IPS-20b (cell line): ENCODE results near the gene MS4A18.

Source experiments
- H3K27ac ChIP-seq: one replicate; pipeline ENCODE4 v1.5.1; 2013; ENCODE audit warnings: low read length
- H3K27me3 ChIP-seq: 2 replicates; pipeline ENCODE4 v1.6.1; 2013; ENCODE audit warnings: mild to moderate bottlenecking, low read length, inconsistent platforms; ENCODE audit not compliant: insufficient read depth
- H3K36me3 ChIP-seq: 2 replicates; pipeline ENCODE4 v1.6.1; 2013; ENCODE audit warnings: low read depth, mild to moderate bottlenecking, inconsistent platforms, low read length, moderate library complexity; ENCODE audit not compliant: insufficient read depth
- H3K4me1 ChIP-seq: 2 replicates; pipeline ENCODE4 v1.6.1; 2013; ENCODE audit warnings: mild to moderate bottlenecking, control low read depth, inconsistent platforms, low read length, moderate library complexity; ENCODE audit not compliant: insufficient read depth
- H3K4me3 ChIP-seq: 2 replicates; pipeline ENCODE4 v1.5.1; 2013; ENCODE audit warnings: mild to moderate bottlenecking, low read length, inconsistent platforms
- H3K9ac ChIP-seq: 2 replicates; pipeline ENCODE4 v1.6.1; 2013; ENCODE audit warnings: low read depth, mild to moderate bottlenecking, inconsistent platforms, low read length, moderate library complexity
- H3K9me3 ChIP-seq: 2 replicates; pipeline ENCODE4 v1.6.1; 2013; ENCODE audit warnings: mild to moderate bottlenecking, low read depth, low read length, inconsistent platforms; ENCODE audit not compliant: insufficient read depth

MS4A18 gene

DNA sequence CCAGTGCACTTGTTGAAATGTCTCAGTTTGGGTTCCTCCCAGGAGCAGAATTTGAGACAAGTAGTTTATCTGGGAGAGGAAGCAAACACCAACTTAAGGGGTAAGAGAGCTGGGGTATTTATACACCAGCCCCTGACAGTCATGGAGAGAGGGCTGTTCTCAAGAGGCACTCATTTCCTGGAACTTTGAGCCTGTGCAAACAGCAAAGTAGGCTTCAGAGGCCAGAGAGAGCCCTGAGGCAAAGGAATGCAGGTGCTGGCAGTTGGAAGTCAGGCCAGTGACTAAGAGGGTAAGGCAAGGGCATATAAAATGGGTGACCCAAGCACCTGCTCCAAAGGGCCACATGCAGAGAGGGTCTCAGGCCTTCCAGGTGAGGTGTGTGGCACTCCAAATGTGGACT, 16.1 kb downstream of the MS4A18 start:
- H3K36me3 ChIP-seq, result no peaks in the 10 kb centered on the region
- H3K4me3 ChIP-seq, result no peak overlapping the region
- no peaks in the 10 kb centered on the region for H3K27me3 ChIP-seq
- H3K4me1 ChIP-seq, result no peaks in the 10 kb centered on the region
- H3K27ac ChIP-seq, result no peak overlapping the region
- no peak overlapping the region for H3K9ac ChIP-seq
- no peaks in the 10 kb centered on the region for H3K9me3 ChIP-seq

DNA sequence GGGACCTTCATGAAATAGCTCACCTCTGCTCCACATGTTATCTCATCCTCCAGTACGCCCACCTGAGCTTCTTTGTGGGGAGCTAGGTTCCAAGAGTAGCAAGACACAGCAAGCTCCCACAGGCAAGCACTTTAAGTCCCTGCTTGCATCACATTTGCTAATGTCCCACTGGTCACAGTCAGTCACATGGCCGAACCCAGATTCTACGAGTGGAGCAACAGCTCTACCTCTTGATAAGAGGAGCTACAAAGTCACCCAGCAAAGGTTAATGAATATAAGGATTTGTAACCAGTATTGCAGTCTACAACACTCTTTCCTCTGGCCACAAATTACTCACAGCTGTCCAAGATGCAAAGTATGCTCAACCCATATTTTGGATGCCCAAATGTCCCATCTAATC, 16.9 kb downstream of the MS4A18 start:
- H3K9ac ChIP-seq, result no peak overlapping the region
- H3K27me3 ChIP-seq, result no peaks in the 10 kb centered on the region
- no peak overlapping the region for H3K4me3 ChIP-seq

DNA sequence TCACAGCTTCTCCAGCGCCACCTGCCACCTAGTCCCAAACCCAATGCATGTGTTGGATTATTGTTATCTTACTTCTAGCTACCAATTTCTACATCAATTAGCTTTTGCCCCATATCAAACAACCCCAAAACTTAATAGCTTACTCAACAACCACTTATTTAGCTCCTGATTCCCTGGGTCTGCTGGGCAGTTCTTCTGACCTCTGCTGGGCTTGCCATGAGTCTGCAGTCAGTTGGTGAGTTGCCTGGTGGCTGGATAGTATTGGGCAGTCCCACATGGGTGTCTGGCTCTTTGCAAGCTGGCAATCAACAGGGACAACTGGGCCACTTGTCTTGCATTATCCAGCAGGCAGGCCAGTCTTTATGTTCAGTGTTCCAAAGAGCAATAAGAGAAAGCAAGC, 18.5 kb downstream of the MS4A18 start:
- no peak overlapping the region for H3K27ac ChIP-seq
- no peak overlapping the region for H3K9ac ChIP-seq
- no peak overlapping the region for H3K4me3 ChIP-seq
- no peaks in the 10 kb centered on the region for H3K9me3 ChIP-seq
- H3K4me1 ChIP-seq, result no peaks in the 10 kb centered on the region
- H3K27me3 ChIP-seq, result no peaks in the 10 kb centered on the region
- H3K36me3 ChIP-seq, result no peaks in the 10 kb centered on the region

More for the DNA sequence above, 16.9 kb downstream of the MS4A18 start:
- H3K4me1 ChIP-seq, result no peaks in the 10 kb centered on the region
- no peaks in the 10 kb centered on the region for H3K36me3 ChIP-seq
- no peaks in the 10 kb centered on the region for H3K9me3 ChIP-seq
- no peak overlapping the region for H3K27ac ChIP-seq

DNA sequence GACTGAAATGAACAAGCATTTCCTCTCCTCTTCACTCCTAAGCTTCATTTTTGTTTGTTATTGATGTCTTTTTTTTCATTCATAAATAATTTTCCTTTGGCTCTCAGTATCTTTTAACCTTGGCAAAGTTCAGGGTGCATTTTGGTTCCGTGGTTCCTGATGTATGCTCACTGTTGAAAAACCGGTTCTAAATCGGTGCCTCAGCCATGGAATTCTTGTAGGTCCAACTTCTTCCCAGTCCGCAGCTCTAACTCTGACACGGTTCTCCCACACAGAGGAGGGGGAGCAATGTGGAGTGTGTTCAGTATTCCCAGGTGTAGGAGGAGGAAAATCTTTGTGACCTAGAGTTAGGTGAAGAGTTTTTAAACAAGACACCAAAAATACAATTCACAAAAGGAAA, 19.6 kb downstream of the MS4A18 start:
- Histone ChIP-seq H3K27ac (no peak overlapping the region), H3K4me1 (no peaks in the 10 kb centered on the region), H3K27me3 (no peaks in the 10 kb centered on the region), H3K4me3 (no peak overlapping the region), H3K9me3 (no peaks in the 10 kb centered on the region), H3K36me3 (no peaks in the 10 kb centered on the region), H3K9ac (no peak overlapping the region)

DNA sequence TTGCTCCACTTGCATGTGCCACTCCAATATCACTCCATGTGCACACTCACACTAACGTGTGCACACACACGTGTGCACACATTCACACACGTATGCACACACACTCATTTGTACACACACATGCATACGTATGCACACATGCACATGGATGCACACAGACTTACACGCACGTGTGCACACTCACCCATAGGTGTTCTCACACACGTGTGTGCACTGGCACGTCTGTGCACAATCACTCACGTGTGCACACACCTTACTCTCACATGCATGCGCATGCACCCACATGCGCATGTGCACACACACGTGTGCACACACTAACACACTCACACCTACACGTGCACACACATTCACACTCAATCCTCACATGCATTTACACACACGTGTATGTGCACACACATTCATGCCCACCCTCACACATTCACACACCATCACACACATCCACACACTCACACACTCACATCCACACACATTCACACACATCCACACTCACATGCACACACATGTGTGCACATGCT, 22.9 kb downstream of the MS4A18 start:
- no peaks in the 10 kb centered on the region for H3K4me1 ChIP-seq
- no peak overlapping the region for H3K27ac ChIP-seq
- H3K4me3 ChIP-seq, result no peak overlapping the region
- no peaks in the 10 kb centered on the region for H3K27me3 ChIP-seq
- no peaks in the 10 kb centered on the region for H3K9me3 ChIP-seq
- no peak overlapping the region for H3K9ac ChIP-seq
- H3K36me3 ChIP-seq, result no peaks in the 10 kb centered on the region

DNA sequence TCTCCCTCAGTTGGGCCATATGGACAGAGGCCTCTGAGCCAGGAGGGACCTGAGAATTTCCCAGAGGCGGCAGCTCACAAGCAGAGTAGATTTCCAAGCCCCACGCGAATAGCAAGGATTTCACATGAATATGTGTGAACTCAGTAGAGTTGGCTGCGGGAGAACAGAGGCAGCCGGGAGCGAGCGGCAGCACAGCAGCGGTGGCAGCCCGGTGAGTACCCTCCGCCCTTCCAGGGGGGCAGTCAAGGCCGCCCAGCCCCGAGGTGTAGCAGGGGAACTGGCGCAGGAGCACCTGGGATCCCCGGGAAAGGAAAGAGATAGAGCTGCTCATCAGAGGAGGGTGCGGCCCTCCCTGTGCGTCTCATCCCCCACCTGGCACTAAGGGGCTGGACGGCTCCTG, 23.7 kb downstream of the MS4A18 start:
- H3K36me3 ChIP-seq, result no peaks in the 10 kb centered on the region
- H3K4me1 ChIP-seq, result no peaks in the 10 kb centered on the region
- no peaks in the 10 kb centered on the region for H3K9me3 ChIP-seq
- no peak overlapping the region for H3K27ac ChIP-seq
- H3K9ac ChIP-seq, result no peak overlapping the region
- H3K4me3 ChIP-seq, result no peak overlapping the region
- no peaks in the 10 kb centered on the region for H3K27me3 ChIP-seq

DNA sequence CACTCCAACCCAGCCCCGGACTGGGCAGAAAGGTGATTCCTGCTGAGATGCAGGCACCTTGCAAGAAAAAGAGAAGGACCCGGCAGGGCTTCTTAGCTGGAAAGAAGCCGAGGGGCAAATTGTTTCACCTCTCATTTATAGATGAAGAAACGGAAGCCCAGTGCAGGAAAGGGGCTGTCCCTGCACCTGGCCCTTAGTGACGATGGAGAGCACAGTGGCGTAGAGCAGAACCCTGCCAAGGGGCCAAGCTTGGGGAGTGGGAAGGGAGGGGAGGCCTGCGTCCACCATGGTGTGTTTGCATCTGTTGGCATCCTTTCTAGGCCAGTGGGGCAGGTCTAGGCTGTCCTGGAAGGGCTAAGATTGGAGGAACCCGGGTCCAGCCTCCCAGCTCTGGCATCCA, 24.3 kb downstream of the MS4A18 start:
- no peaks in the 10 kb centered on the region for H3K36me3 ChIP-seq
- no peak overlapping the region for H3K27ac ChIP-seq
- no peaks in the 10 kb centered on the region for H3K27me3 ChIP-seq
- H3K9ac ChIP-seq, result no peak overlapping the region
- no peaks in the 10 kb centered on the region for H3K9me3 ChIP-seq
- H3K4me1 ChIP-seq, result no peaks in the 10 kb centered on the region
- no peak overlapping the region for H3K4me3 ChIP-seq

DNA sequence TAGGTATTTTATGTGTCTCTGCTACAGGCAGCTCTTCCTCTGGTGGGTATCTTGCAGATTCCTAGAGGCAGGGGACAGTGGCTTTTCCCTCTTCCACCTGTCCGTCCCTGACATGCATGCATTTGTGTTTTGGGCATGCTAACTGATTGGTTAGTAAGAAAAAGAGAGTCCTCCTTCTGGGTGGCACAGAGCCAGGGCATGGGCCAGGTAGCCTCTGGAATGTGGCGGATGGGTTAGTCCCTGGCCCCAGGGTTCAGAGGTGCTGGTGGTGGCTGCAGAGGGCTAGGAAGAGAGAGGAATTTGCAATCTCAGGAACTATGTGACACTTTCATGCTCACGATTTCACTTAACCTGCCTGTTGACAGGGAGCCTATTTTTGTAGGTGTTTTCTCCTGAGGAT, 26.4 kb downstream of the MS4A18 start:
- no peaks in the 10 kb centered on the region for H3K27me3 ChIP-seq
- no peak overlapping the region for H3K27ac ChIP-seq
- H3K4me1 ChIP-seq, result no peaks in the 10 kb centered on the region
- H3K36me3 ChIP-seq, result no peaks in the 10 kb centered on the region
- no peak overlapping the region for H3K9ac ChIP-seq
- H3K4me3 ChIP-seq, result no peak overlapping the region
- H3K9me3 ChIP-seq, result no peaks in the 10 kb centered on the region

DNA sequence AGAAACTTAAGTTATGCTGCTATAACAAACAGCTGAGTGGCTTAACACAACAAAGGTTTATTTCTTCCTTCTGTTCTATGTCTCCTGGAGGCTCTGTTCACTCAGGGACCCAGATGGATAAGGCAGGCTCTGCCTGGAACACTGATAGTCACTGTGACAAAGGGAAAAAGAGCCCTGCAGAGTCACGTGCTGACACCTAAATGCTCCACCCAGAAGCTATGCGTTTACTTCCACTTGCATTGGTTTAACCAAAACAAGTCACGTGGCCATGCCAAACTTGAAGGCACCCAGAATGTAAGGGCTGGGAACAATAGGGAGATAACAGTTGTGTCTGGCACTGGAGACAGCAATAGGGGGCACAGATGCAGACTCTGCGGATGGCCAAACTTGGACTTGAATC, 28.8 kb downstream of the MS4A18 start:
- Histone ChIP-seq H3K27me3 (no peaks in the 10 kb centered on the region), H3K9ac (no peak overlapping the region), H3K4me1 (no peaks in the 10 kb centered on the region), H3K36me3 (no peaks in the 10 kb centered on the region), H3K9me3 (no peaks in the 10 kb centered on the region), H3K4me3 (no peak overlapping the region), H3K27ac (no peak overlapping the region)

DNA sequence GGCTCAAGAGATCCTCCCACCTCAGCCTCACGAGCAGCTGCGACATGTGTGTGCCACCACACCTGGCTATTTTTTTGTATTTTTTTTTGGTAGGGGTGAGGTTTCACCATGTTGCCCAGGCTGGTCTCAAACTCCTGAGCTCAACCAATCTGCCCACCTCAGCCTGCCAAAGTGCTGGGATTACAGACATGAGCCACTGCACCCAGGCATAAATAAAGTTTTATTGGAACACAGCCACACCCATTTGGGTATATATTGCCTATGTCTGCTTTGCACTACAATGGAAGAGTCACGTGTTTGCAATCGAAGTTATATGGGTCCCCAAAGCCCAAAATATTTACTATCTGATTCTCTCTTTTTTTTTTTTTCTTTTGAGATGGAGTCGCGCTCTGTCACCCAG, 30.4 kb downstream of the MS4A18 start:
- Histone ChIP-seq H3K27me3 (no peaks in the 10 kb centered on the region), H3K36me3 (no peaks in the 10 kb centered on the region), H3K4me3 (no peak overlapping the region), H3K27ac (no peak overlapping the region), H3K9me3 (no peaks in the 10 kb centered on the region), H3K4me1 (no peaks in the 10 kb centered on the region), H3K9ac (no peak overlapping the region)

DNA sequence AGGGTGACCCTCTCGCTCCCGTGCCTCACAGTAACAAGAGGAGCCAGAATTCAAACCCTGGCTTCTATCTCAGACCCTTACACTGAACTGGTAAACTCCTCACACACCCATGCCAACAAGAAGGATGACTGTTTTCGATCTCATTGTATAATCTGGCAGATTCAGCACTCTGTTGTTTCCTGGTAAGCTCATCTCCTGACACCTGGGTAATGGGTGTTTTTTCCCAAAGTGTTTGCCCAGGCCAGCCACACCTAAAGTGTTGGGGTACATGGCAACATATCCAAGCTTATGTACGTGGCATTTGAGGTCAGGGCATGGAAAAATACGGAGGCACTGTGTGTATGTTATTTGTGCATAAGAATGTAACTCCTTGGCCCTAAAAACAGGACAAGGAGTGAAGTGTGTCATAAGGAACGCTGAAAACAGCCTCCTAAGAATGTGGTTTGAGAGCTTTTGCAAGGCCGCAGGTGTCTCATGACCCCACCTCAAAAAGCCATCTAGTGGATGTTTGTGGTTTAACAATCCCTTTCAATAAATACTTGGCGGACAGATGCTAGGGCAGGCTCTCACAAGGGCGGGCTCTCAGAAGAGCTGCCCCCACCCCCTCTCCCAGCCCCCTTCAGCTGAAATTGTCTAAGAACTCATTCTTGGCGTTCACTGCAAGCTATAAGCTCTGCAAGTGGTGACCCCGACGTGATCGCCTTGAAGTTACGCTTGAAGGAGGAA, 31.9 kb downstream of the MS4A18 start, which contains the start of gene MS4A15:
TSS of gene MS4A15 (plus strand) at position 561 of the 726 bp plus-strand sequence. CDS start 6,867 bp downstream, outside the sequence.
- Histone ChIP-seq H3K27ac (no peak within 1 kb of the TSS), H3K27me3 (no peaks in the 10 kb centered on the region), H3K9me3 (no peaks in the 10 kb centered on the region), H3K4me3 (no peak within 1 kb of the TSS), H3K4me1 (no peaks in the 10 kb centered on the region), H3K9ac (no peak within 1 kb of the TSS), H3K36me3 (no peaks in the 10 kb centered on the region)

DNA sequence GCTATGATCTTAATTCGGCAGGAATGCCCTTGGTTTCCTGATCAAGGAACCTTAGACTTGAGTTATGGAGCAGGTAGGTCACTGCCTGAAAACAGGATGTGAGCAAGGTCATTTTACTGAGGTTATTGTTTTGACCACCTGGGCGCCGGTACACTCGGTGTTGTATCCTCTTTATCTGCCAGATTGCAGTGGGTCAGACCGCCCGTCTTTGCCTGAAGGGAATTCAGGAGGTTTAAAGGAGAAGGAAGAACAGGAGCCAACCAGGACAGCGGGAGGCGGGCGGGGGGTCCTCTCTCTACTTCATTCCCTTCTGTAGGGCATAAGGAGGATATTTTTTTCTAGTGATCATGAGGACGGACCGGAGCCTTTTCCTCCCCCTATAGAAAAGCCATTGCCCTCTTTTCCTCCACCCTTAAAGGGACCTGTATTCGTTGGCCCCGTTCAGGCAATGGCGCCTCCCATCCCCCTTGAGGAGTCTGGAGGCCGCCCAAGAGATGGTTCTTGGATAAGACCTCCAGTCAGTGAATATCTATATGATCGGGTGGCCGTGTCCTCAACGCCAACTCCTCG, 32.8 kb downstream of the MS4A18 start:
- H3K9me3 ChIP-seq, result no peaks in the 10 kb centered on the region
- H3K4me1 ChIP-seq, result no peaks in the 10 kb centered on the region
- no peaks in the 10 kb centered on the region for H3K27me3 ChIP-seq
- no peak overlapping the region for H3K4me3 ChIP-seq
- no peaks in the 10 kb centered on the region for H3K36me3 ChIP-seq
- H3K27ac ChIP-seq, result no peak overlapping the region
- H3K9ac ChIP-seq, result no peak overlapping the region
